K562 (cell line): ENCODE measurements around the gene HOXA11. TPM values are rescaled to one million over a fixed set of nuclear protein-coding genes. Genes with fewer than 3 reads are reported as not detected.

Experiments used
- ATAC-seq: fragments of 200-7000 bp; cut with Tn5 transposase; 3 replicates; pipeline ENCODE4 v1.9.1; 2020; ENCODE audit warnings: moderate library complexity
- BruUV-seq: library from RNA; stranded (reverse); fragments of 400-500 nt; replicated peaks from 2 replicates; lab custom pipeline; 2021; lab: Mats Ljungman, UMichigan
- CTCF ChIA-PET: fragments of 300-600 bp; formaldehyde crosslinking; extraction: SDS; loops from one replicate; lab custom pipeline; 2021; ENCODE audit warnings: low intra/inter-chr PET ratio; lab: Yijun Ruan, JAX
- POLR2A ChIA-PET: fragments of 300-600, 350-650 bp; sonication (Branson Sonifier 250); formaldehyde crosslinking; extraction: SDS; loops from one replicate; lab custom pipeline; 2021; ENCODE audit warnings: antibody characterized with exemption, inconsistent platforms; lab: Yijun Ruan, JAX
- DNase-seq, 4 experiments: peaks; one replicate each; pipeline versions ENCODE4 v3.0.0 to v3.0.0-alpha.2; 2011 to 2018; ENCODE audit warnings: low spot score in 3 of 4, mixed read lengths in 3 of 4; ENCODE audit errors: extremely low read depth in 1 of 4
- FAIRE-seq: peaks from 2 replicates; lab custom pipeline; 2011; peaks lifted over from hg19 to GRCh38; lab: Jason Lieb, UNC
- H2AFZ ChIP-seq: 2 replicates; pipeline ENCODE4 v1.6.0; 2011; ENCODE audit warnings: low read depth, low read length, control low read depth, inconsistent platforms
- H3K27ac ChIP-seq: fragments of 200-600 bp; 3 replicates; pipeline ENCODE4 v1.8.0; 2011; ENCODE audit warnings: low read depth, mild to moderate bottlenecking, control low read depth, inconsistent platforms, low read length, moderate library complexity, mixed read lengths; ENCODE audit errors: extremely low read depth
- H3K27me3 ChIP-seq, 2 experiments: fragments of 300-600 bp in 1 of 2; 2 replicates in 1 of 2; 3 replicates in 1 of 2; pipeline versions ENCODE4 v1.6.0 to v1.8.0; 2011; ENCODE audit warnings: inconsistent platforms in 2 of 2, low read length in 2 of 2, mild to moderate bottlenecking in 1 of 2, mixed read lengths in 1 of 2, moderate library complexity in 1 of 2; ENCODE audit not compliant: control insufficient read depth in 2 of 2, insufficient read depth in 2 of 2
- H3K36me3 ChIP-seq: fragments of 300-600 bp; 3 replicates; pipeline ENCODE4 v1.8.0; 2011; ENCODE audit warnings: mild to moderate bottlenecking, low read length, inconsistent platforms; ENCODE audit not compliant: control insufficient read depth, insufficient read depth
- H3K4me1 ChIP-seq, 2 experiments: fragments of 200-600 bp in 1 of 2; replicated peaks in 1 of 2; 2 replicates in 1 of 2; 3 replicates in 1 of 2; pipeline versions ENCODE4 v1.5.1 to v1.8.0; 2011; ENCODE audit warnings: inconsistent platforms in 2 of 2, low read length in 2 of 2, mild to moderate bottlenecking in 1 of 2, mixed read lengths in 1 of 2, moderate library complexity in 1 of 2; ENCODE audit not compliant: control insufficient read depth in 2 of 2, insufficient read depth in 2 of 2
- H3K4me2 ChIP-seq: 2 replicates; pipeline ENCODE4 v1.6.1; 2011; ENCODE audit warnings: low read length, control low read depth, inconsistent platforms, mixed read lengths; ENCODE audit not compliant: insufficient read depth
- H3K4me3 ChIP-seq: fragments of 200-600 bp; sonication (generic), shearing (Covaris generic); 2 replicates; pipeline ENCODE4 v1.5.1; 2016; ENCODE audit warnings: control low read depth, inconsistent platforms
- H3K79me2 ChIP-seq: fragments of 200-600 bp; 3 replicates; pipeline ENCODE4 v1.8.0; 2011; ENCODE audit warnings: low read length, inconsistent platforms; ENCODE audit not compliant: control insufficient read depth, insufficient read depth
- H3K9ac ChIP-seq, 2 experiments: 2 replicates each; pipeline versions ENCODE4 v1.6.0 to v1.6.1; 2011; ENCODE audit warnings: low read depth in 2 of 2, low read length in 2 of 2, control low read depth in 1 of 2, inconsistent platforms in 1 of 2, mild to moderate bottlenecking in 1 of 2, mixed read lengths in 1 of 2; ENCODE audit not compliant: insufficient read depth in 1 of 2
- H3K9me1 ChIP-seq: one replicate; pipeline ENCODE4 v1.6.0; 2011; ENCODE audit warnings: inconsistent platforms, mild to moderate bottlenecking, low read length, moderate library complexity; ENCODE audit not compliant: control insufficient read depth, insufficient read depth
- H3K9me3 ChIP-seq: replicated peaks from 2 replicates; pipeline ENCODE4 v1.5.1; 2011; ENCODE audit warnings: low read depth, low read length, inconsistent platforms; ENCODE audit not compliant: control insufficient read depth, insufficient read depth
- H4K20me1 ChIP-seq: replicated peaks from 2 replicates; pipeline ENCODE4 v1.6.1; 2011; ENCODE audit warnings: low read length, inconsistent platforms, mixed read lengths; ENCODE audit not compliant: control insufficient read depth, insufficient read depth
- HNRNPUL1 ChIP-seq: fragments of 200-400 bp; formaldehyde crosslinking; IDR thresholded peaks from 2 replicates; pipeline ENCODE4 v1.6.1; 2017; ENCODE audit warnings: low read length
- SRSF9 ChIP-seq: fragments of 200-400 bp; formaldehyde crosslinking; IDR thresholded peaks from 2 replicates; pipeline ENCODE4 v1.6.1; 2017; ENCODE audit warnings: low read depth, low read length, borderline replicate concordance
- WGBS: fragments of 100-300 bp; shearing (Covaris generic); methylation state at CpG from one replicate; pipeline ENCODE4 v1.1.6; 2016; ENCODE audit warnings: low coverage, mixed read lengths; ENCODE audit not compliant: insufficient coverage; ENCODE audit errors: missing lambda C conversion rate; 5-methylcytosine and 5-hydroxymethylcytosine counted together
- in situ Hi-C: fragments of 300-500 bp; cut with MboI; formaldehyde crosslinking; loops from 4 replicates; pipeline ENCODE4 v1.15.0; 2018; ENCODE audit warnings: inconsistent platforms, mixed read lengths
- intact Hi-C: fragments of 100-400 bp; cut with micrococcal nuclease; formaldehyde crosslinking; loops from 2 replicates; pipeline ENCODE4 v1.14.2; 2022
- polyA plus RNA-seq, 8 experiments: library from polyadenylated mRNA; depleted of rRNA in 4 of 8; stranded (reverse) in 5 of 8; unstranded in 3 of 8; fragments of >200 nt; fragmentation: Nextera tagmentation in 2 of 8; fragmentation: Illumina TruSeq in 1 of 8; extraction: Ambion mirVana in 2 of 8; extraction: Trizol in 1 of 8; gene quantifications; 2 replicates each; pipeline versions ENCODE4 v1.2.1 to v1.2.3, GENCODE V29; 2011 to 2014; ENCODE audit warnings: inconsistent platforms in 1 of 8, missing spikeins in 1 of 8
- total RNA-seq, 7 experiments: library from RNA; depleted of rRNA in 6 of 7; stranded (reverse); fragments of >200 nt in 6 of 7; fragmentation: Illumina TruSeq in 2 of 7; extraction: Trizol in 2 of 7; gene quantifications; 2 replicates each; pipeline versions ENCODE4 v1.2.1 to v1.2.3, GENCODE V29; 2011 to 2021; ENCODE audit warnings: low replicate concordance in 1 of 7
- TF ChIP-seq, protein P1 (sequence below): fragments of 450-650 bp; IDR thresholded peaks from 2 replicates; pipeline ENCODE4 v1.6.1; 2016; ENCODE audit warnings: borderline replicate concordance
- TF ChIP-seq, protein P2 (sequence below): sonication (generic); formaldehyde crosslinking; IDR thresholded peaks from 2 replicates; pipeline ENCODE4 v1.8.1; 2022; ENCODE audit warnings: missing genetic modification reagents

HOXA11 gene
- total and polyA plus RNA-seq, 9 of the 15 experiments (the other 6 are each of a cell fraction or from before 2014, with no cell fraction given), result not detected

DNA sequence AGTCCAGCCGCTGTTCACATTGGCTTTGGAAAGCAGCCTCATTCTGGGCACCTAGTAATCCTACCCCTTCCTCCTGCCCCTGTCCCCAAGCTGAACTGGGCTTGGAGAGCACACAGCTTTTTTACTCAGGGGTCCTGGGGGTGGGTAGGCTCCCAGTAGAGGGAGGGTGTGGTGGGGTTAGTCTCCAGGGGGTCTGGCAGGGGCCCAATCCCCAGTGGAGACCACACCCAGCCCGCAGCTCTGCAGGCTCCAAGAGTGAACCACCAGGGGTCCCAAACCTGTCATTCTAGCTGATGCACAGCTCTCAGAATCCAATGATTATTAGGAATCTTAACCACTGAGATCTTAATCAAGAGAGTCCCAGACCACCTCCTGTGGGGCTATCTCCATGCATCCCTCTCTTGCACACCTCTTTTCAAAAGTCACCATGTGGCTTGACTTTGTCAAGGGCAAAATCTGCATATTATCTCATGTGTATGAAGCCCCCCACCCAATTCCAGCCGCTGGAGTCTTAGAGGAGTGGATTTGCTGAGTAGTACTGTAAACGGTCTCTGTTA is 2.7 kb downstream of the HOXA11 start:
- no peak overlapping the region for H3K9ac ChIP-seq
- H4K20me1 ChIP-seq, result no peaks in the 10 kb centered on the region
- no peak overlapping the region for H3K4me2 ChIP-seq
- no peak overlapping the region for H3K27ac ChIP-seq
- TF ChIP-seq HNRNPUL1, result no peak
- no peak for TF ChIP-seq SRSF9
- TF ChIP-seq, protein P1, sequence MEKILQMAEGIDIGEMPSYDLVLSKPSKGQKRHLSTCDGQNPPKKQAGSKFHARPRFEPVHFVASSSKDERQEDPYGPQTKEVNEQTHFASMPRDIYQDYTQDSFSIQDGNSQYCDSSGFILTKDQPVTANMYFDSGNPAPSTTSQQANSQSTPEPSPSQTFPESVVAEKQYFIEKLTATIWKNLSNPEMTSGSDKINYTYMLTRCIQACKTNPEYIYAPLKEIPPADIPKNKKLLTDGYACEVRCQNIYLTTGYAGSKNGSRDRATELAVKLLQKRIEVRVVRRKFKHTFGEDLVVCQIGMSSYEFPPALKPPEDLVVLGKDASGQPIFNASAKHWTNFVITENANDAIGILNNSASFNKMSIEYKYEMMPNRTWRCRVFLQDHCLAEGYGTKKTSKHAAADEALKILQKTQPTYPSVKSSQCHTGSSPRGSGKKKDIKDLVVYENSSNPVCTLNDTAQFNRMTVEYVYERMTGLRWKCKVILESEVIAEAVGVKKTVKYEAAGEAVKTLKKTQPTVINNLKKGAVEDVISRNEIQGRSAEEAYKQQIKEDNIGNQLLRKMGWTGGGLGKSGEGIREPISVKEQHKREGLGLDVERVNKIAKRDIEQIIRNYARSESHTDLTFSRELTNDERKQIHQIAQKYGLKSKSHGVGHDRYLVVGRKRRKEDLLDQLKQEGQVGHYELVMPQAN, result no peak
- TF ChIP-seq, protein P2, sequence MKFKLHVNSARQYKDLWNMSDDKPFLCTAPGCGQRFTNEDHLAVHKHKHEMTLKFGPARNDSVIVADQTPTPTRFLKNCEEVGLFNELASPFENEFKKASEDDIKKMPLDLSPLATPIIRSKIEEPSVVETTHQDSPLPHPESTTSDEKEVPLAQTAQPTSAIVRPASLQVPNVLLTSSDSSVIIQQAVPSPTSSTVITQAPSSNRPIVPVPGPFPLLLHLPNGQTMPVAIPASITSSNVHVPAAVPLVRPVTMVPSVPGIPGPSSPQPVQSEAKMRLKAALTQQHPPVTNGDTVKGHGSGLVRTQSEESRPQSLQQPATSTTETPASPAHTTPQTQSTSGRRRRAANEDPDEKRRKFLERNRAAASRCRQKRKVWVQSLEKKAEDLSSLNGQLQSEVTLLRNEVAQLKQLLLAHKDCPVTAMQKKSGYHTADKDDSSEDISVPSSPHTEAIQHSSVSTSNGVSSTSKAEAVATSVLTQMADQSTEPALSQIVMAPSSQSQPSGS (CRISPR knock-in tag), result no peak
- ATAC-seq (no peak), FAIRE-seq (no peak), DNase-seq (no peak)
- POLR2A ChIA-PET, result no interaction called here
- H2AFZ ChIP-seq, result no peak overlapping the region
- H3K36me3 ChIP-seq, result no peaks in the 10 kb centered on the region
- CTCF ChIA-PET, result no interaction called here
- no TSS peak for BruUV-seq
- H3K27me3 ChIP-seq, result peaks cover 43 to 70% of the 10 kb centered on the region in 2 experiments
- no peaks in the 10 kb centered on the region for H3K79me2 ChIP-seq
- peaks cover 0 to 24% of the 10 kb centered on the region in 2 experiments; a peak in 2 of 5 replicates for H3K4me1 ChIP-seq
- H3K9me3 ChIP-seq, result no peaks in the 10 kb centered on the region; the same call in 1 of the 2 replicates
- in situ Hi-C loops (no loop called here), intact Hi-C loops (no loop called here)
- H3K9me1 ChIP-seq, result no peaks in the 10 kb centered on the region
- no peak overlapping the region for H3K4me3 ChIP-seq
- 0% methylated on average over 4 of the region's 4 CpGs for WGBS
